Measurements from ENCODE around the gene BTBD9.

BTBD9 gene

DNA sequence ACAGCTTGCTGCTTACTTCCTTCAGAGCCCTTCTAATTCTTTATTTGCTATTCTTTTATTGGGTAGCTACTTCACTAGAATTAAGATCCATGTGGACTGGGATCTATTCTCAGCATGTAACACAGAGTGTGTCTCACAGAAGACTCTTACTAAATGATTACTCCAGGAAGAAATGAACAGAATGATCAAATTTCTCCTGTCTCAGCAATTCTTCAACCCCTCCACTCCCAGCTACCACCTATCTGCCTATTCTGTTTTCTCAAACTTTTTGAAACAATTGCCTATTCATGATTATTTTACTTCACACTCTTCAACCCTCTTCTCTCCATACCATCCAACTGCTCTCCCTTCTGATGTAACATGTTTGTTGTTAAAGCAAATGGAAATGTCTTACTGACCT is 132.6 kb downstream of the BTBD9 start:
- DNase-seq (ENCODE audit: low read depth), result no peak

DNA sequence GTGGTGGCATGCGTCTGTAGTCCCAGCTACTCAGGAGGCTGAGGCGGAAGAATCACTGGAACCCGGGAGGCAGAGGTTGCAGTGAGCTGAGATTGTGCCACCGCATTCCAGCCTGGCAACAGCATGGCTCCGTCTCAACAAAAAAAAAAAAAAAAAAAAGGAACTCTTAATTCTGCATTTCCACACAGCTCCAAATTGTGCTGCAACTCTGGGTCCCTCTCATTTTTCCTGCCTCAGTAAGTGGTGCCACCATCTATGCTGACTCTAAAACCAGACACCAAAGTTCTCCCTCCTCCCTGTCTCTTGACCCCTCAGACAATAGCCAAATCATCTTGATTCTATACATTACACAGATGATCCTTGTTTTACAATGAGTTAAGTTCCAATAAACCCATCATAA is 133.9 kb downstream of the BTBD9 start:
- DNase-seq (ENCODE audit: low read depth), result no peak

DNA sequence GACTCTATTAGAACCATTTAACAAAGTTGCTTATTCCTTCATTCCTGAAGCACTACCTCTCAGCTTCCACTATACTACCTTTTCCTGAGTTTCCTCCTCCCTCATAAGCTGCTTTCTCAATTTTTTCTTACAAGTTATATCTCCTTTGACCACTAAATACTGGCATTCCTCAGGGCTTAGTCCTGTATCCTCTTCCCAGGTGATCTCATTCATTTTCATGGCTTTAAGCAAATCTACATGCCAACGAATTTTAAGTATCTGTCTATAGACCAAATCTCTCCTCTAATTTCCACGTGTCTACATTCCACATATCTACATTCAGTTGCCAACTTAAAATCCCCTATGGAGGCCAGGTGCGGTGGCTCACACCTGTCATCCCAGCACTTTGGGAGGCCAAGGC is 134.7 kb downstream of the BTBD9 start:
- no peak for DNase-seq (ENCODE audit: low read depth)

DNA sequence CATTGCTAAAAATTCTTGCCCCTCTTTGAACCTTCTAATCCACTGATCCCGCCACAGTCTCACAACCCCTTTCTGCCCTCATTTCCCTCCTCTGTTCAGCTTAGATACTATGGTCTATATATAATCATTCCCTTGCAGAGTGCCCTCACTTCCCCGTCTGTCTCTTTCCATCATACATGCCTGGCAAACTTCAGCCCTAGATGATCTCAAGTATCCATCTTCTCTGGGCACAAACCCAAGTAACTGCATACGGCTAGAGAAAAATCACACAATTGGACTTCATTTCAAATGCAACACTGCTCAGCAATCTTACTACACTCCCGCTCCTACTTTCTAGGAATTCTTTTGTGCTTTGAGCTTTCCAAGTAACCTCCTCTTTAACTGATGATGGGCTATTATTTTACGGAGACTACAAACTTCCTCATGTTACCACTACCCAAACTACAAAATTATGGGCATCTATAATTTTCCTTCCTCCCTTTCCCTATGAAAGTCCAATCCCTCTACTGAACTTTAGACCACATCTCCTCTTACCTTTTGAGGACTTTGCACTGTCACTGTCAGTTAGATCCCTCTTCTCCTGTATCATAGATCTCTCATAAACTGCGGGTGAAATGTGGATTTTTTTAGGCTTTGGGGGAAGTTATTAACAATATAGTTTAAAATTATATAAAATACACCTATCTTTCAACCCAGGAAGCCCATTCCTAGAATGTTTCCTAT is 135.6 kb downstream of the BTBD9 start:
- no peak for DNase-seq (ENCODE audit: low read depth)

DNA sequence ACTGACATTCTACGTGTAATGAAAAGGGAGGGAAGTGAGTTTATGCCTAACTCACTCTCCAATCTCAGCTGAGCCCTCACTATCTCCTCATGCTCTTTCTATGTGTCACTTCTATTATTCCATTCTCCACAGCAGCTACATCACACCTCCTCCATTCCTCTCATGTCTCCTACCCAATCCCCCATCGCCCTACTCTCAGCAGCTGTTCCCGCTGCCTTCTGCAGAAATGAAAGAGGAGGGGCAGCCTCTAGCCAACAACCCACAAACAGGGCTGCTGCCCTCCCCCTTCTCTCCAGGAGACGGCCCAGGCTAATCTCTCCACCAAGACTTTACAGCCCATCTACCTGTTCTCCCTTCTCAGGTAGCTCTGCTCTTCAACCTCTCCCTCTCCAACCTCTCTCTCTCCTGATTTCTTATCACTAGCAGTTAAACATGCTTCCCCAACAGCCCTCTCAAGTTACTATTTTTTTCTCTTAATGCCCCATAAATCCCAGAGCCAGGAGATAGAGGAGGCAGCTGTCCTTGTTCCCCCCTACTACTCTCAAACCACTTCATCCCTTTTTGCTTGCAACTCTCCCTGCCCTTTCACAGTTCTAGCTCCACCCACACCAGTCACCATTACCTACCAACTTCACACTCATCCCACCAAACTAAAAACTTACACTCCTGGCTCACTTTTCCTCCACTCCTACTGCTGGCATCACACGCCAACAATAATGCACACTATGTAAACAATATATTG is 136.5 kb downstream of the BTBD9 start:
- no peak for DNase-seq (ENCODE audit: low read depth)

DNA sequence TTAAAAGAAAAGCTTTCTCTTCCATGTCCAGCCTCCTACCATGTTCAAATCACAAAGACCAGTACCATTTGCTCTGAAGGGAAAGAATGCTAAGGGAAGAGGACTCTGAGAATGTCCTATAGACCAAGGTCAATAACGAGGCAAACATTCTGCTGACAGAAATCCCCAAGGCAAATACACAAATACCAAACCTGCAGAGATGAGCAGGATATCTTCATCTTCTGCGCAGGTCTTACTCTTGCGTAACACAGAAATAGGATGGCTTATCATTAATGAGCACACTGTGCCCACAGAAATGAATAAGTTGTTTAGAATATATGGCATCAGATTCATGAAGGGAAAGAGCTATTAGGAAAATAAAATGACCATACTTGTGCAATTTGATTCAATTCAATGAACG is 137.3 kb downstream of the BTBD9 start:
- no peak for DNase-seq (ENCODE audit: low read depth)

DNA sequence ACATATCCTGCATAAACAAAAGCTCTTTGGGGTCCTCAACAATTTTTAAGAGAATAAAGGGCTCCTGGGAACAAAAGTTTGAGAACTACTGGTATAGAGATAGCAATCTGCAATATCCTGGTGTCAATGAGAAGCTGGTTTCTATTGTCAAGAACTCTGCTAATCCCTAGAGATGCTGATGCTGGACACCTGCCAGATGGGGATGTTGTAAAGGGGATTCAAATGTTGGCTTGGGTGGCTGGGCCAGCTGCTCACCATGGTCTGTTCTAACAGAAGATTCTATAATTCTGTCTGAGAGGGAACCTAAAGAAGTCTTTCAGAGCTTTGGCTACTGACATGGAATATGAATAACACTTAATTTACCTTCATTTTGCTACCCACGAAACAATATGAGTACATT is 137.8 kb downstream of the BTBD9 start:
- no peak for DNase-seq (ENCODE audit: low read depth)

DNA sequence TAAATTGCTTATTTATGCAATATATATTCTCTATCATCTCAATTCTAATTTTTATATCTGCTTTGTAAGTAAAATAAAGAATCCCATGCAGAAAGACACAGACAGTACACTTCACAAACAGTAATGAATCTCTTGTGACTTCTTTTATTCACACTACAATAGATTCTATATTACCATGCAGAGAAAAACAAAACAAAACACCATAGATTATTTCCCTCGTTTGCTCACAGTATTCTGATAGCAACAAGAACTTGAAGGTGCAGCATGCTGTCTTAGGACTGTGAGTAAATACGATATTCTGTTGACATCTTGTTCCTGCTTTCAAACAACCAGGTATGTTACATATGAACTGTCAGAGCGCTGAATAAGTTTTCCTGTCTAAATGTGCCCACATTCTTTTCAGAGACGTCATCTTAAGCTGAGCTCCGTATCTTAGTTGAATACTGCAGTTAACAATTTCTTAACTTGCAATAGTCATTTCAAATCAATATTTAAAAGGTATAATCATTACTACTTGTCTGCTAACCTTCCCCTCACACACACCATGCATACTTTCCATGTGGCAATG is 140.1 kb downstream of the BTBD9 start:
- no peak for DNase-seq (ENCODE audit: low read depth)

DNA sequence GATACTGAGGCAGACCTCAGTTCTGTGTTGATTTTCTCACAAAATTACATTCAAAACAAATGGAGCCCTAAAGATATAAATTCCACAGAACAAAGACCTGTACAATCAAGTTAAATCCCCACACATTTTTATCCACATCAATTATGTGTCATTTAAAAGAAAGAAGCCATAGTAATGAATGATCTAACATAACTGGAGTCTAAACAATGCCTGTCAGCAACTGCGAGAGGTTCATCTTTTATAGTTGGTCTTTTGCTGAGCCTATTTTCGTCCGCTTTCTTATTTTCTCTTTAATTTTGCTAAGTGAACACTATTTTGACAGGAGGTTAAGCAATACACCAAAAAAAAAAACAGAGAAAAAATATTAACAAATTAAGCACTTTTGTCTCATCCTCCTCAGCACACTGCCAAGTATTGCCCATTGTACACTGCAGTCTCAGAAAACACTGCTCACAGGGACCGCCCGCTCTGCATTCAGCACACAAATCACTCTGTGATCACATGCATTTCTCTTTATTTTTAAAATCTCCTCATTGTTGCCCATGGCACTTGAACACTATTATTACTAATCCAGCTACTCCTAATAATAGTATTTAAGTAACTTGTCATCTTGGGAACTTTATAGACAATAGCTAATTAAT is 140.8 kb downstream of the BTBD9 start:
- DNase-seq (ENCODE audit: low read depth), result no peak

DNA sequence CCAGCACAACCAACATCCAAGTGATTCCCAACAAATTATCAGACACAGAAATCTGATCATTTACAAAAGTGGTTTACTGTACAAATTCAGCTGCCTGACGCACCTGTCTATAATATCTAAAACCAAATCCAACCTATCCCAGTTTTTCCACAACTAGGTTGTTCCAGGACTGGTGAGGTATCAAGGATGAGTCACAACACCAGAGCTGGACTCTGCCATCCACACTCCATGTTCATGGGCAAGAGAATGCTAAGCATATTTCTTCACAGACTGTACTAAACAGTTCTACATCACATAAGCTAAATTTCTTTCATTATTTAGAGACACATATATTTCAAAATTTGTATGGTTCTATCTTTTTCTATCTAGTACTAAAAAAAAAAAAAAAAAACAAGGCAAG is 141.6 kb downstream of the BTBD9 start:
- DNase-seq (ENCODE audit: low read depth), result no peak

DNA sequence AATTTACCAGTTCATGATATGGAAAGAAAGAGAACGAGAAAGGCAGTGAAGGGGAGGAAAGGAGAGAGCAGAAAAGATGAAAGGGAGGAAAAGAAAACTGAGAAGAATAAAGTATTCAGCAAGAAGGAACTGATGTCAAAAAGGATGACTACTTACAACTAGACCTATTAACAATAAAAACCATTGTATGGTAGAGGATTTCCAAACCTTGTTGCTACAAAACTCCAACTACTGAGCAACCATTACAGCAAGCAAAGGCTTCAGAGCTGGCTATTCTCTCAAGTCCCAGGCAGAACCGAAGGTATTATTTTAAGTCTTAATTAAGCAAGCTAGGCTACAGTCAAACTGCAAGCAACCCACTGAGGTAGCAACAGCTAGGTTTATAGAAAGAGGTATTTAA is 142.2 kb downstream of the BTBD9 start:
- DNase-seq (ENCODE audit: low read depth), result no peak

DNA sequence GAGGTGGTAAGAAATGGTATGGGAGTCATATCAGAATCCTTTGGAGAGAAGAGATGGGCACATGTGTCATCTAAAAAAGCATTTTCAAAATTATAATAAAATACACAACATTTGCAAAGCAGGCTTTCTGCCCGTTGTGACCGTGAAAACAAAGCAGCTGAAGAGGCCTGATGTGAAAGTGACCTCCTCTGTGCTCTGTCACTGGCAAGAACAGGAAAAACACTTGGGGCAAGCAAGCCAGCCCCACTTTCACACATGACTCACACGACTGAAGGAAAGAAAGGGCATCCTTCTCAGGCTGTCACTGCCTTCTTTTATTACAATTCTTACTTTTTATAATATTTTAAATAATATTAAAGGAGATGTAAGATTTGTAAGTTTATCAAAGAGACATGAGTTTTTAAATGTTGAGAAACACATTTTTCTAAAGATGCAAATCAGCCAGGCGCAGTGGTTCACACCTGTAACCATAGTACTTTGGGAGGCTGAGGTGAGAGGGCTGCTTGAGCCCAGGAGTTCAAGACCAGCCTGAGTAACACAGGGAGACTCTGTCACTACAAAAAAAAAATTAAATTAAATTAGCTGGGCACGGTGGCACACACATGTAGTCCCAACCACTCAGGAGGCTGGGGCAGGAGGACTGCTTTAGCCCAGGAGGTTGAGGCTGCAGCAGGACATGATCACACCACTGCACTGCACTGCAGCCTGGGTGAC is 143.7 kb downstream of the BTBD9 start:
- peak; percentile 2 for DNase-seq (ENCODE audit: low read depth)

DNA sequence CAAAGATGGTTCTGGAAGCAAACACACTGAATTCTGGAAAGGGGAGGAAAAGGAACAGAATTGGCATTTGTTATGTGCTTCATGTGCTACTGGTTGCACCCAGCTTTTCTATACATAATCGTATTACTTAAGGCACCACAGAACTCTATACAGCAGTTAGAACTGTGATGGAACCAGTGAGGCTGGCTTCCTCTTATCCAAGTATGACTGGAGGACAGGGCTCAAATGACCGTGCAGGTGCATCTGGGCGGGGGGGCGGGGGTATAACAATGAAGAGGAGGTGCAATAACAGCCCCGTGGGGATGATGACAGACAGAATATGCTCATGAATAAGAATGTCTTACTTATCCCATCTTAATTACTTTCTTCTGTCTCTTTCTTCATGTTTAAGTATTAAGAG is 144.2 kb downstream of the BTBD9 start:
- no peak for DNase-seq (ENCODE audit: low read depth)

DNA sequence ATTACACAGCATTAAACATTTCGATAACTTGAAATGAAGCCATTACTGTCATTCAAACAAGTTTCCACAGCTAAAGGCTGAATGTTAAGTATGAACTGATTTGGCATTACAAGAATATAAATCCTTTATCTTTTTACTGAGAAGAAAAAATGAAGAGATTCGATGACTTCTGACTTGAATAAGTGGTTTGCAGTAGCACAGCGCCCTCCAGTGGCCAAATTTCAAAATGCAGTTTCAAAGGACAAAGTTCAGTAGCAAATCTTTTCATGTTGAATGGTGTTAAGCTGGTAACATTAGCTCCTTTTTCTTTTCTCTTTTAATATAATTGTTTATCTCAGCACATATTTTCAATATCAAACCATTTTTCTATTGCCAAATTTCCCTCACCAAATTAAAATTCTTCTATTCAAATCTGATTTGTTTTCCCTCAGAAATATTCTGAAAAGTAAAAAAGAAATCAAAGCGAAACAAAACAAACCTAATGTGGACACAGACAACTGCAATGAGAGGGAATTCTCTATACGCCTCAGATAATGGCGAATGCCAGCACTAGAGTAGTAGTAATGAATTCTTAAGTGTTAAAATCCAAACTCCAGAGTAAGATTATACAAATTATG is 145.7 kb downstream of the BTBD9 start:
- peak; percentile 71 for DNase-seq (ENCODE audit: low read depth)

DNA sequence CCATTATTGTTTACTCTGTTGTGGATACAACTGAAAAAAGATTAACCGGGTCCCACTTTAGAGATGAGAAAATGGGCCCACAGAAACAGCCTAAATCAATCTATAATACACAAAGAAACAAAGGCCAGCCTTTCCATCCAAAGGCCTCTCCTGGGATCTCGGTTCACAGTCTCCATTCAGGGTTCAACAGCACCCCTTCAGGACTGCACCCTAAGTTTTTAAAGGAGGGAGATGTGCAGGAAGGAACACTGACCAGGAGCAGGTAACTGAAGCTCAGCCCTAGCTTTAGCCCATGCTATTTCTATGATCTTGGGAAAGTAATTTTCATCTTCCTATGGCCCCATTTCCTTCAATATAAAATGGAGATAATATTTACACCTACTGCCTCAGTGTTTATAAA is 147.7 kb downstream of the BTBD9 start:
- no peak for DNase-seq (ENCODE audit: low read depth)

DNA sequence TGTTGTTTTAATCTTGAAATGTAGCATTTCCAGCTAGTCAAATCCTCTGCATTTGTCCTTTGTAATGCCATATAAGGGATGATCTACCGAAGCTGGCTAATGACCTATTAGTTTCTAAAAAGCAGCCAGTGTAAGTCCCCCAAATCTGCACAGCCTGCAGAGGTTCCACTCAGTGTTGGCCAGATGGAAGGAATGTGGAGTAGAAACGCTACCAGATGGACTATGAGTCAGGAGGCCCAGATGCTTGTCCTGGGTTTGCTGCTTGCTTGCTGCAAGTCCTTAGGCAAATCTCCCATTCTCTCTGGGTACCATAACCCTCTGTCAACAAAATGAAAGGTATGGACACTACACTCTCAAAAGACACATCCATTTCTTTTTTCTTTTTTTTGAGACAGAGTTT is 149.8 kb downstream of the BTBD9 start:
- DNase-seq (ENCODE audit: low read depth), result no peak

DNA sequence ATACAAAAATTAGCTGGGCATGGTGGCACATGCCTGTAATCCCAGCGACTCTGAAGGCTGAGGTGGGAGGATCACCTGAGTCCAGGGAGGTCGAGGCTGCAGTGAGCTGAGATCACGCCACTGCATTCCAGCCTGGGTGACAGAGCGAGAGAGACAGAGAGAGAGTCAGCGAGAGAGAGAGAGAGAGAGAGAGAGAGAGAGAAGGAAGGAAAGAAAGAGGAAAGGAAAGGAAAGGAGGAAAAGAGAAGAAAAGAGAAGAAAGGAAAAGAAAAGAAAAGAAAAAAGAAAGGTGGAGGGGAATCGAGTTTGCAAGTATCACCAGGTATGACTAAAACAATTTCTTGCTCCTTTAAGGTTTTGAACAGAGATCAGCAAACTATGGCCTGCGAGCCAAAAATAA is 152.3 kb downstream of the BTBD9 start:
- DNase-seq (ENCODE audit: low read depth), result no peak

DNA sequence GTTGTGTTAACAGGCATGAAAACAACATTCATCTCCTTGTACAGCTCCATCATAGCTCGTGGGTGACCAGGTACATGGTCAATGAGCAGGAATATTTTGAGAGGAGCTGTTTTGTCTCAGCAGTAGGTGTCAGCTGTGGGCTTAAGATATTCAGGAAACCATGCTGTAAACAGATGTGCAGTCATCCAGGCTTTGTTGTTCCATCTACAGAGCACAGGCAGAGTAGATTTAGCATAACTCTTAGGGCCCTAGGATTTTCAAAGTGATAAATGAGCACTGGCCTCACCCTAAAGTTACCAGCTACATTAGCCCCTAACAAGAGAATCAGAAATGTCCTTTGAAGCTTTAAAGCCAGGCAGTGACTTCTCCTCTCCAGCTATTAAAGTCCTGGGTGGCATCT is 154.2 kb downstream of the BTBD9 start:
- DNase-seq (ENCODE audit: low read depth), result no peak

DNA sequence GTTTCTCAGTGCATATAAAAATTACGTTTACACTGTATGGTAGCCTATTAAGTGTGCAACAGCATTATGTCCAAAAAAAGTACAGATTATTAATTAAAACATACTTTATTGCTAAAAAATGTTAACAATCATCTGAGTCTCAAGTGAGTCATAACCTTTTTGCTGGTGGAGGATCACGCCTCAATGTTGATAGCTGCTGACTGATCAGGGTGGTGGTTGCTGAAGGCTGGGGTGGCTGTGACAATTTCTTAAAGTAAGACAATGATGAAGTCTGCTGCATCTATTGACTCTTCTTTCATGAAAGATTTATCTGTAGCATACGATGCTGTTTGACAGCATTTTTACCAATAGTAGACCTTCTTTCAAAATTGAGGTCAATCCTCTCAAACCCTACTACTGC is 155.1 kb downstream of the BTBD9 start:
- no peak for DNase-seq (ENCODE audit: low read depth)

DNA sequence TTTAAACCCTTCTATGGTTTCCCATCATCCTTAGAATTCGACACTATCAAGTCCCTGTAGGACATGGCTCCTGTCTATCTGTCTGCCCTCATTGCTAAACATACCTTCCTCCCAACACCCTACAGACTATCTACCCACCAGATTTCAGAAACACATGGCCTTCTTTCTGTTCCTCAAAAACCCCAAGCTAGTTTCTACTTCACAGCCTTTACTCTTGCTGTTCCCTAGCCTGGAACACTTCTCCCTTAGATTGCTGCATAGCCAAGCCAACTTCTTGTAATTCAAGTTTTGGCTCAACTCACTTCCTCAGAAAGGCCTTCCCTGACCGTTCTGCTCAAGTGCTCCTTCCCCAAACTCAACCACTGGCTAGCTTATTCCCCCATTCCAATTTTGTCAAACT is 156.2 kb downstream of the BTBD9 start:
- DNase-seq (ENCODE audit: low read depth), result no peak

DNA sequence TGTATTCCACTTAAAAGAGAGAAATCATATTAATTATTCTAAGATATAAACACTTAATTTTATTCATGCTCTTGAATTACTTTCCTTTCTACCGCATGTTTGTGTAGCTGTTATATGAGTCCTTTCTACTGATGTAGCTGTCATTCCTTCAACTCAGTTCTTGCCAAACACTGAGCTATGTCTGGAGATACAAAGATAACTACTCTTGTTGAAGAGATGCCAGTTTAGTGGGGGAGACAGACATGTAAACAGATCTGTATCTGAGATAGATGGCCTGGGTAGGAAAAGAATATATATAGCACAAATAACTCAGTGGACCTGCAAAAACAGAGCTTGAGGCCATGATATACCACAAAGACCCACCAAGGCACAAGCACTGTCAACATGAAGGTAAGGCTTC is 157.3 kb downstream of the BTBD9 start:
- DNase-seq (ENCODE audit: low read depth), result no peak

DNA sequence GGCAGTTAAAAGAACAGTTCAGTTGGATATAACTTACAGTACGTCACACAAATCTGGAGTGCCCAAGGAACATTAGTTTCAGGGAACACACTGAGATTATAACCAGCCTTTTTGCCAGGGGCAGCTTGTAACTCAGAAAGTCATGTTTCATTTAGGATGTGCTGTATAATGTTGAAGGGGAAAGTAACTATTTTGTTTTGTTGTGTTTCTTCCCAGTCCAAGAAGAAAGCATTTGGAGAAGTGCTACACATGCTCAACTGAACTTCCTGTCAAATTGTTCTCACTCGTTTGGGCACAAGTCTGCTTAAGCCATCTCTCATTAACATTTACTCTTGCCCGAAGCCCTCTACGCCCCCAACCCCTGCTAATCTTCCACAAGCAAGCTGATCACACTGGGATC is 157.9 kb downstream of the BTBD9 start:
- DNase-seq (ENCODE audit: low read depth), result no peak
